Stomach smooth muscle (tissue), 2 donors: ENCODE results near the gene RANBP1.
"Not testable (repeated sequence)": the region's sequence is repeated elsewhere in the genome, so short reads cannot be mapped to it uniquely, and the experiment has no call there.

ENCODE experiments used
- H3K27ac ChIP-seq: one replicate; pipeline ENCODE4 v1.7.0; 2013; ENCODE audit warnings: mild to moderate bottlenecking, low read length, inconsistent platforms
- H3K27me3 ChIP-seq, 2 donors: one replicate each; pipeline ENCODE4 v1.7.0; 2013; ENCODE audit warnings: low read length in 2 of 2; ENCODE audit not compliant: insufficient read depth in 2 of 2, control insufficient read depth in 1 of 2
- H3K36me3 ChIP-seq, 2 donors: one replicate each; pipeline ENCODE4 v1.7.0; 2013; ENCODE audit warnings: low read length in 2 of 2; ENCODE audit not compliant: control insufficient read depth in 2 of 2, insufficient read depth in 2 of 2
- H3K4me1 ChIP-seq: one replicate; pipeline ENCODE4 v1.7.0; 2013; ENCODE audit warnings: low read length; ENCODE audit not compliant: control insufficient read depth, insufficient read depth
- H3K4me3 ChIP-seq, 2 donors: one replicate each; pipeline ENCODE4 v1.7.0; 2013; ENCODE audit warnings: low read length in 2 of 2
- H3K9ac ChIP-seq, 2 donors: one replicate each; pipeline ENCODE4 v1.7.0; 2013; ENCODE audit warnings: low read length in 2 of 2, mild to moderate bottlenecking in 1 of 2
- H3K9me3 ChIP-seq, 2 donors: one replicate each; pipeline ENCODE4 v1.7.0; 2013; ENCODE audit warnings: low read length in 2 of 2; ENCODE audit not compliant: control insufficient read depth in 2 of 2
- donor health status: healthy.
- donor health status: Pancreatic carcinoma.

RANBP1 gene

GRCh38 chr22:20156611-20157429 is 40.9 kb downstream of the RANBP1 start:
- no peaks in the 10 kb centered on the region for H3K9me3 ChIP-seq
- H3K9ac ChIP-seq: no peak overlapping the region
- H3K4me3 ChIP-seq: no peak overlapping the region
- no peaks in the 10 kb centered on the region for H3K36me3 ChIP-seq
- peaks cover 4 to 17% of the 10 kb centered on the region in 2 donors for H3K27me3 ChIP-seq
- H3K27ac ChIP-seq: no peak overlapping the region
- peaks cover 4% of the 10 kb centered on the region for H3K4me1 ChIP-seq

- Histone ChIP-seq H3K4me3 (no peak overlapping the region), H3K27ac (no peak overlapping the region), H3K9ac (no peak overlapping the region), H3K9me3 (no peaks in the 10 kb centered on the region), H3K27me3 (peaks cover 4 to 17% of the 10 kb centered on the region in 2 donors), H3K4me1 (peaks cover 4% of the 10 kb centered on the region), H3K36me3 (no peaks in the 10 kb centered on the region)
Observed at GRCh38 chr22:20157430-20158183, 41.7 kb downstream of the RANBP1 start.

GRCh38 chr22:20158391-20159036 is 42.6 kb downstream of the RANBP1 start:
- Histone ChIP-seq H3K27ac (no peak overlapping the region), H3K4me1 (peaks cover 4% of the 10 kb centered on the region), H3K9ac (no peak overlapping the region), H3K36me3 (no peaks in the 10 kb centered on the region), H3K4me3 (no peak overlapping the region), H3K27me3 (peaks cover 4 to 17% of the 10 kb centered on the region in 2 donors), H3K9me3 (no peaks in the 10 kb centered on the region)

GRCh38 chr22:20159076-20159475 is 43.2 kb downstream of the RANBP1 start:
- Histone ChIP-seq H3K27ac (no peak overlapping the region), H3K9me3 (no peaks in the 10 kb centered on the region), H3K4me1 (peaks cover 4% of the 10 kb centered on the region), H3K27me3 (peaks cover 4 to 17% of the 10 kb centered on the region in 2 donors), H3K4me3 (no peak overlapping the region), H3K9ac (no peak overlapping the region), H3K36me3 (no peaks in the 10 kb centered on the region)

GRCh38 chr22:20159531-20159930 is 43.6 kb downstream of the RANBP1 start:
- not testable (repeated sequence) for H3K36me3 ChIP-seq, H3K9me3 ChIP-seq, H3K27ac ChIP-seq, H3K4me3 ChIP-seq, H3K9ac ChIP-seq, H3K4me1 ChIP-seq
- H3K27me3 ChIP-seq: peaks cover 4 to 15% of the 10 kb centered on the region in 2 donors

GRCh38 chr22:20160041-20160440 is 44.1 kb downstream of the RANBP1 start:
- Histone ChIP-seq H3K27me3 (peaks cover 4 to 11% of the 10 kb centered on the region in 2 donors), H3K36me3 (no peaks in the 10 kb centered on the region), H3K4me1 (peaks cover 4% of the 10 kb centered on the region), H3K4me3 (no peak overlapping the region), H3K27ac (no peak overlapping the region), H3K9me3 (no peaks in the 10 kb centered on the region), H3K9ac (no peak overlapping the region)

GRCh38 chr22:20164863-20165262 is 49.0 kb downstream of the RANBP1 start:
- H3K4me3 ChIP-seq: no peak overlapping the region
- H3K36me3 ChIP-seq: no peaks in the 10 kb centered on the region
- no peak overlapping the region for H3K9ac ChIP-seq
- no peaks in the 10 kb centered on the region for H3K4me1 ChIP-seq
- peaks cover 0 to 3% of the 10 kb centered on the region in 2 donors for H3K27me3 ChIP-seq
- H3K27ac ChIP-seq: no peak overlapping the region
- no peaks in the 10 kb centered on the region for H3K9me3 ChIP-seq

GRCh38 chr22:20165421-20165820 is 49.5 kb downstream of the RANBP1 start:
- no peak overlapping the region for H3K9ac ChIP-seq
- peaks cover 0 to 3% of the 10 kb centered on the region in 2 donors for H3K27me3 ChIP-seq
- H3K27ac ChIP-seq: no peak overlapping the region
- H3K9me3 ChIP-seq: no peaks in the 10 kb centered on the region
- H3K4me1 ChIP-seq: no peaks in the 10 kb centered on the region
- no peak overlapping the region for H3K4me3 ChIP-seq
- no peaks in the 10 kb centered on the region for H3K36me3 ChIP-seq

GRCh38 chr22:20165913-20166312 is 50.0 kb downstream of the RANBP1 start:
- Histone ChIP-seq H3K4me1 (no peaks in the 10 kb centered on the region), H3K36me3 (no peaks in the 10 kb centered on the region), H3K27ac (no peak overlapping the region), H3K27me3 (peaks cover 0 to 2% of the 10 kb centered on the region in 2 donors), H3K9ac (no peak overlapping the region), H3K9me3 (no peaks in the 10 kb centered on the region), H3K4me3 (no peak overlapping the region)

- H3K9me3 ChIP-seq: no peaks in the 10 kb centered on the region
- no peak overlapping the region for H3K4me3 ChIP-seq
- H3K4me1 ChIP-seq: no peaks in the 10 kb centered on the region
- no peaks in the 10 kb centered on the region for H3K27me3 ChIP-seq
- no peak overlapping the region for H3K9ac ChIP-seq
- H3K27ac ChIP-seq: no peak overlapping the region
- H3K36me3 ChIP-seq: no peaks in the 10 kb centered on the region
Observed at GRCh38 chr22:20166703-20167102, 50.8 kb downstream of the RANBP1 start.
